ENCODE results near the gene GAB4.

Gene GAB4

DNA sequence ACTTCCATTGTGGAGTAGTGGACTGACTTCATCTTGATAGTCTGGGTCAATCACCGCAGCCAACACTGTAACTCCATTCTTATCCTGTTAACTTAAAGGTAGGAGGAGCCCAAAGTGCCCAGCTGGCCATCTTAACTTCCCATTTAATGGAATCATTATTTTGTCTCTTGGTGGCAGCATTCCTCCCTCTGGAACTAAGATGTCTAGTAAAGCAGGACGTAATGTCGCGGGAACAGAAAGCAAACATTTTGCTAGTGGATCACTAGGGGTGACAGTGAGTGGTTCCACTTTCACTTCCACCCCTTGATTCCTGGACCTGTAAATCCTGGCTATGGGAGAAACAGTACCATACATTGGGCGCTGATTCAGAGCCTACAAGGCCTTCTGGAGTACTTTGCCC is 71.4 kb downstream of the GAB4 start:
- H3K9me3 ChIP-seq (ENCODE audit: control insufficient read depth, insufficient read depth, low read length) = no peaks in the 10 kb centered on the region
- TF ChIP-seq, protein P1, sequence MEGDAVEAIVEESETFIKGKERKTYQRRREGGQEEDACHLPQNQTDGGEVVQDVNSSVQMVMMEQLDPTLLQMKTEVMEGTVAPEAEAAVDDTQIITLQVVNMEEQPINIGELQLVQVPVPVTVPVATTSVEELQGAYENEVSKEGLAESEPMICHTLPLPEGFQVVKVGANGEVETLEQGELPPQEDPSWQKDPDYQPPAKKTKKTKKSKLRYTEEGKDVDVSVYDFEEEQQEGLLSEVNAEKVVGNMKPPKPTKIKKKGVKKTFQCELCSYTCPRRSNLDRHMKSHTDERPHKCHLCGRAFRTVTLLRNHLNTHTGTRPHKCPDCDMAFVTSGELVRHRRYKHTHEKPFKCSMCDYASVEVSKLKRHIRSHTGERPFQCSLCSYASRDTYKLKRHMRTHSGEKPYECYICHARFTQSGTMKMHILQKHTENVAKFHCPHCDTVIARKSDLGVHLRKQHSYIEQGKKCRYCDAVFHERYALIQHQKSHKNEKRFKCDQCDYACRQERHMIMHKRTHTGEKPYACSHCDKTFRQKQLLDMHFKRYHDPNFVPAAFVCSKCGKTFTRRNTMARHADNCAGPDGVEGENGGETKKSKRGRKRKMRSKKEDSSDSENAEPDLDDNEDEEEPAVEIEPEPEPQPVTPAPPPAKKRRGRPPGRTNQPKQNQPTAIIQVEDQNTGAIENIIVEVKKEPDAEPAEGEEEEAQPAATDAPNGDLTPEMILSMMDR (IDR thresholded peaks at IDR 0.05; ENCODE audit: low read depth, low read length, poor library complexity, severe bottlenecking) = no peak
- no peak for TF ChIP-seq EZH2phosphoT487 (IDR thresholded peaks at IDR 0.05; ENCODE audit: borderline replicate concordance, low read length)

DNA sequence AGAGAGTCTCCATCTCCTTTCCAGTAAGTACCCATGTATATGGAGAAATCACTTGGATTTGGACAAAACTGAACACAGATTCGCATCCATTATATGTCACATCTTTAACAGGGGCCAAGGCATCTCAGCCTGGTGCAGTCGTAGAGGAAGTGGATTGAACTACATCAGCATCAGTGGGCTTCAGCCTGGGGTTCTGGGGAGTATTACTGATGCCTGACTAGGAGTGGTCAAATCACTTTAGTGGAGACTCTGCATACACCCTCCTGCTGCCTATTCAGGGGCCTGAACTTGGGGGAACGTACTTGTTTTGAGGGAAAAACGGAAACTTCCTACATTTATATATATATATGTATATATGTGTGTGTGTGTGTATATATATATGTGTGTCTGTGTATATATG is 72.8 kb downstream of the GAB4 start:
- TF ChIP-seq, protein P1 (IDR thresholded peaks at IDR 0.05; ENCODE audit: low read depth, low read length, poor library complexity, severe bottlenecking) = no peak
- TF ChIP-seq EZH2phosphoT487 (IDR thresholded peaks at IDR 0.05; ENCODE audit: borderline replicate concordance, low read length) = no peak
- Histone ChIP-seq H3K4me3 (ENCODE audit: low read length) (no peak overlapping the region), H3K27me3 (ENCODE audit: control insufficient read depth, low read length) (no peaks in the 10 kb centered on the region)

More for the DNA sequence above, 71.4 kb downstream of the GAB4 start:
- Histone ChIP-seq H3K36me3 (ENCODE audit: control insufficient read depth, low read length) (no peaks in the 10 kb centered on the region), H3K27ac (ENCODE audit: low read depth, low read length) (no peak overlapping the region), H3K27me3 (ENCODE audit: control insufficient read depth, low read length) (no peaks in the 10 kb centered on the region), H3K79me2 (ENCODE audit: control insufficient read depth, low read length) (no peaks in the 10 kb centered on the region), H4K20me1 (ENCODE audit: control insufficient read depth, insufficient read depth, low read depth, low read length) (no peaks in the 10 kb centered on the region), H3F3A (ENCODE audit: control insufficient read depth, insufficient read depth) (no peaks in the 10 kb centered on the region), H3K4me1 (ENCODE audit: control insufficient read depth, low read length) (no peaks in the 10 kb centered on the region), H3K4me2 (ENCODE audit: low read length) (no peak overlapping the region), H3K4me3 (ENCODE audit: low read length) (no peak overlapping the region), H3K9me2 (replicated peaks; ENCODE audit: control insufficient read depth, low read length) (no peaks in the 10 kb centered on the region)

DNA sequence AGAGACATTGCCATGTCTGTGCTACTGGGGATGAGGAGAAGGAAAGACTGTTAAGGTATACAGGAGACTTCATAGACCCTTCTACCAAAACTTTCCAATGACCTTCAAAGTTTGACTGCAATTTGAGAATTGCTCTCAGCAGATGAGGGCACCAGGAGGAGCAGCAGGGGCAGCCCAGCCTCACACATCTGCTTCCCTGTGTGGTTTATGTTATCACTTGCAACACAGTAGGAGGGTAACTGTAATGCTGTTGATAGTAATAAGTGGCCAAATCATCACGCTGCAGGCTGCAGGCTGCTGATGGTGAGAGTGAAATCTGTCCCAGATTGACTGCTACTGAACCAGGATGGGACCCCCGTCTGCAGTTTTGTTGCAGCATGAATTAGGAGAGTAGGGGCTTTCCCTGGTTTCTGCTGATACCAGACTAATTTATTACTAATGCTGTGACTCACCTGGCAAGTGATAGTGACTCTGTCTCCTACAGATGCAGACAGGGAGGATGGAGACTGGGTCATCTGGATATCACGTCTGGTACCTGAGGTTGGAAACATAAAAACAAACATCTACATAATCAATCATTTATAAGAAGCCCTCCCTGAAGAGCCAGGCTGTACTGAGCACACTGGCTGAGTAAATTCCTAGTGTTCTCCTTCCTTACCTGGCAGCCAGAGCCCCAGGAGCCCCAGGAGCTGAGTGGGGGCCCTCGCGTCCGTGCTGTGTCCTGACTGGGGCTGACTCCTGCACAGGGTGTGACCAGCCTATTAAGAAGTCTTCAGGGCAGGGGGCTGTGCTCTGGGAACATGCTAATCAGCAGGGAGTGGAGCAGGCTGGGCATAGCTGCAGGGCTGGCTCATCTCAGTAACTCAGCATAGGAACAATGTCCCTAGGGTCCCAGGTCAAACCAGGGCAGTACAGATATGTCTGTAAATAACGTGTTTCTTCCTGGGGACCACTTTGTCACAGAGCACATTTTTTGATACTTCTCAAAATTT is 74.4 kb downstream of the GAB4 start:
- H3K4me3 ChIP-seq (ENCODE audit: low read length) = no peak overlapping the region
- H3F3A ChIP-seq (ENCODE audit: control insufficient read depth, insufficient read depth) = no peaks in the 10 kb centered on the region
- no peaks in the 10 kb centered on the region for H3K4me1 ChIP-seq (ENCODE audit: control insufficient read depth, low read length)
- TF ChIP-seq, protein P1 (IDR thresholded peaks at IDR 0.05; ENCODE audit: low read depth, low read length, poor library complexity, severe bottlenecking) = no peak
- no peak for TF ChIP-seq EZH2phosphoT487 (IDR thresholded peaks at IDR 0.05; ENCODE audit: borderline replicate concordance, low read length)
- H3K27me3 ChIP-seq (ENCODE audit: control insufficient read depth, low read length) = no peaks in the 10 kb centered on the region
- H3K27ac ChIP-seq (ENCODE audit: low read depth, low read length) = no peak overlapping the region
- H3K9me2 ChIP-seq (replicated peaks; ENCODE audit: control insufficient read depth, low read length) = no peaks in the 10 kb centered on the region
- H3K4me2 ChIP-seq (ENCODE audit: low read length) = no peak overlapping the region
- H3K9me3 ChIP-seq (ENCODE audit: control insufficient read depth, insufficient read depth, low read length) = no peaks in the 10 kb centered on the region
- H3K36me3 ChIP-seq (ENCODE audit: control insufficient read depth, low read length) = no peaks in the 10 kb centered on the region
- H3K79me2 ChIP-seq (ENCODE audit: control insufficient read depth, low read length) = no peaks in the 10 kb centered on the region
- H4K20me1 ChIP-seq (ENCODE audit: control insufficient read depth, insufficient read depth, low read depth, low read length) = no peaks in the 10 kb centered on the region

More for the DNA sequence above, 72.8 kb downstream of the GAB4 start:
- no peaks in the 10 kb centered on the region for H3K36me3 ChIP-seq (ENCODE audit: control insufficient read depth, low read length)
- H3K79me2 ChIP-seq (ENCODE audit: control insufficient read depth, low read length) = no peaks in the 10 kb centered on the region
- no peaks in the 10 kb centered on the region for H3F3A ChIP-seq (ENCODE audit: control insufficient read depth, insufficient read depth)
- no peak overlapping the region for H3K27ac ChIP-seq (ENCODE audit: low read depth, low read length)
- no peak overlapping the region for H3K4me2 ChIP-seq (ENCODE audit: low read length)
- H3K9me3 ChIP-seq (ENCODE audit: control insufficient read depth, insufficient read depth, low read length) = no peaks in the 10 kb centered on the region
- H4K20me1 ChIP-seq (ENCODE audit: control insufficient read depth, insufficient read depth, low read depth, low read length) = no peaks in the 10 kb centered on the region
- no peaks in the 10 kb centered on the region for H3K9me2 ChIP-seq (replicated peaks; ENCODE audit: control insufficient read depth, low read length)
- no peaks in the 10 kb centered on the region for H3K4me1 ChIP-seq (ENCODE audit: control insufficient read depth, low read length)

Data from DOHH2 (cell line).